Liver (tissue), 9 donors: ENCODE data around the gene CORO2B. TPM values are rescaled to one million over a fixed set of nuclear protein-coding genes. Genes with fewer than 3 reads are reported as not detected.
A peak's percentile ranks its signal among the peaks of the same experiment; 100 is the strongest.

ENCODE experiments used
- DNase-seq: peaks from one replicate; pipeline ENCODE4 v3.0.0-alpha.2; 2017; ENCODE audit warnings: low spot score
- H3K27ac ChIP-seq, 2 donors: one replicate each; pipeline ENCODE4 v1.7.0; 2013; ENCODE audit warnings: inconsistent platforms in 2 of 2, low read length in 2 of 2, control low read depth in 1 of 2, low read depth in 1 of 2, mild to moderate bottlenecking in 1 of 2
- H3K27me3 ChIP-seq, 4 donors: one replicate each; pipeline versions ENCODE4 v1.6.1 to v1.7.0; 2013; ENCODE audit warnings: low read length in 3 of 4, inconsistent platforms in 1 of 4, mild to moderate bottlenecking in 1 of 4, moderate library complexity in 1 of 4; ENCODE audit not compliant: control insufficient read depth in 4 of 4, insufficient read depth in 4 of 4
- H3K36me3 ChIP-seq, 4 donors: one replicate each; pipeline versions ENCODE4 v1.6.1 to v1.7.0; 2013; ENCODE audit warnings: low read length in 3 of 4, mild to moderate bottlenecking in 3 of 4, low read depth in 1 of 4, moderate library complexity in 1 of 4; ENCODE audit not compliant: control insufficient read depth in 4 of 4, insufficient read depth in 3 of 4
- H3K4me1 ChIP-seq, 4 donors: one replicate each; pipeline versions ENCODE4 v1.6.1 to v1.7.0; 2013; ENCODE audit warnings: low read length in 3 of 4, mild to moderate bottlenecking in 3 of 4, moderate library complexity in 1 of 4; ENCODE audit not compliant: control insufficient read depth in 4 of 4, insufficient read depth in 4 of 4
- H3K4me3 ChIP-seq, 3 donors: one replicate each; pipeline versions ENCODE4 v1.6.1 to v1.7.0; 2013; ENCODE audit warnings: low read length in 3 of 3, control low read depth in 1 of 3, low read depth in 1 of 3, mild to moderate bottlenecking in 1 of 3
- H3K9ac ChIP-seq, 2 donors: one replicate each; pipeline ENCODE4 v1.7.0; 2013; ENCODE audit warnings: low read length in 2 of 2, mild to moderate bottlenecking in 2 of 2, moderate library complexity in 2 of 2, control low read depth in 1 of 2, low read depth in 1 of 2
- H3K9me3 ChIP-seq, 4 donors: one replicate each; pipeline versions ENCODE4 v1.6.1 to v1.7.0; 2013; ENCODE audit warnings: low read length in 3 of 4; ENCODE audit not compliant: control insufficient read depth in 4 of 4
- CTCF ChIP-seq: fragments of 150-350 bp; IDR thresholded peaks from 2 replicates; pipeline ENCODE4 v1.5.1; 2017; ENCODE audit warnings: improper control_type of control experiment, low read depth, low read length; ENCODE audit not compliant: missing input control
- EGR1 ChIP-seq, 2 donors: IDR thresholded peaks; 2 replicates each; pipeline ENCODE4 v1.6.1; 2016 to 2018; ENCODE audit warnings: antibody characterized with exemption in 2 of 2, low read depth in 2 of 2
- FOXA2 ChIP-seq: IDR thresholded peaks from 2 replicates; pipeline ENCODE4 v1.6.1; 2016; ENCODE audit warnings: antibody characterized with exemption
- HNF4A ChIP-seq, 2 donors: conservative IDR thresholded peaks; 2 replicates each; pipeline ENCODE4 v1.6.1; 2016; ENCODE audit warnings: antibody characterized with exemption in 2 of 2, mild to moderate bottlenecking in 2 of 2
- HNF4G ChIP-seq: IDR thresholded peaks from 2 replicates; pipeline ENCODE4 v1.6.1; 2016; ENCODE audit warnings: antibody characterized with exemption
- JUND ChIP-seq, 2 donors: IDR thresholded peaks; 2 replicates each; pipeline ENCODE4 v1.6.1; 2016; ENCODE audit warnings: antibody characterized with exemption in 2 of 2
- RAD21 ChIP-seq, 2 donors: IDR thresholded peaks; 2 replicates each; pipeline ENCODE4 v1.6.1; 2016; ENCODE audit warnings: antibody characterized with exemption in 2 of 2, mild to moderate bottlenecking in 2 of 2
- RXRA ChIP-seq, 2 donors: IDR thresholded peaks; 2 replicates each; pipeline ENCODE4 v1.6.1; 2017 to 2018; ENCODE audit warnings: antibody characterized with exemption in 2 of 2, mild to moderate bottlenecking in 1 of 2
- TAF1 ChIP-seq: conservative IDR thresholded peaks from 2 replicates; pipeline ENCODE4 v1.6.1; 2016; ENCODE audit warnings: antibody characterized with exemption, mild to moderate bottlenecking
- ZBTB33 ChIP-seq: IDR thresholded peaks from 2 replicates; pipeline ENCODE4 v1.6.1; 2016; ENCODE audit warnings: antibody characterized with exemption
- WGBS: extraction: QIAGEN DNeasy Blood & Tissue Kit; methylation state at CpG from one replicate; pipeline ENCODE4 v1.1.7; 2013; 5-methylcytosine and 5-hydroxymethylcytosine counted together
- polyA plus RNA-seq, 2 donors: library from polyadenylated mRNA; stranded (reverse) in 1 of 2; unstranded in 1 of 2; fragments of 200-250 nt in 1 of 2; fragments of >200 nt in 1 of 2; fragmentation: Nextera tagmentation in 1 of 2; extraction: Ambion mirVana in 1 of 2; gene quantifications; one replicate each; pipeline versions ENCODE4 v1.2.1 to v1.2.3, GENCODE V29; 2013 to 2015
- total RNA-seq, 2 donors: library from RNA; depleted of rRNA; stranded (reverse); fragments of >200 nt; gene quantifications; one replicate each; pipeline ENCODE4 v1.2.3, GENCODE V29; 2014
- donor health status: healthy.
- donor health status: healthy.
- donor health status: healthy.
- donor health status: healthy.
- donor health status: healthy.

The CORO2B gene
- total and polyA plus RNA-seq, 4 donors = 0.15 to 0.65 (median 0.52) TPM

- TF ChIP-seq HNF4G (no peak), FOXA2 (no peak), ZBTB33 (no peak), JUND (IDR thresholded peaks at IDR 0.05) (no peak), EGR1 (IDR thresholded peaks at IDR 0.05; ENCODE audit: low read depth in 2 of 2) (no peak)
Observed at GRCh38 chr15:68548364-68548763, 30.4 kb upstream of the CORO2B start.

GRCh38 chr15:68550004-68550403 lies 28.8 kb upstream of the CORO2B start:
- H3K4me3 ChIP-seq = no peak overlapping the region
- no peaks in the 10 kb centered on the region for H3K4me1 ChIP-seq
- H3K27me3 ChIP-seq = peaks cover 0 to 4% (median 0%) of the 10 kb centered on the region in 4 donors
- H3K9me3 ChIP-seq = no peaks in the 10 kb centered on the region
- WGBS = 61% methylated on average over 9 of the region's 9 CpGs
- DNase-seq = no peak
- no peak overlapping the region for H3K9ac ChIP-seq
- no peak overlapping the region for H3K27ac ChIP-seq
- no peaks in the 10 kb centered on the region for H3K36me3 ChIP-seq
- TF ChIP-seq HNF4A (conservative IDR thresholded peaks at IDR 0.05) = no peak
- TF ChIP-seq TAF1 = no peak
- no peak for TF ChIP-seq RAD21 (IDR thresholded peaks at IDR 0.05)
- TF ChIP-seq RXRA (IDR thresholded peaks at IDR 0.05) = no peak
- no peak for TF ChIP-seq FOXA2

More at GRCh38 chr15:68548364-68548763, 30.4 kb upstream of the CORO2B start:
- Histone ChIP-seq H3K9me3 (no peaks in the 10 kb centered on the region), H3K36me3 (no peaks in the 10 kb centered on the region), H3K27ac (no peak overlapping the region), H3K9ac (no peak overlapping the region), H3K4me3 (no peak overlapping the region), H3K27me3 (peaks cover 0 to 4% (median 0%) of the 10 kb centered on the region in 4 donors), H3K4me1 (no peaks in the 10 kb centered on the region)
- WGBS = 70% methylated on average over 3 of the region's 3 CpGs
- DNase-seq = no peak

GRCh38 chr15:68550498-68551295 lies 28.1 kb upstream of the CORO2B start:
- peak; percentile 91 for TF ChIP-seq CTCF
- TF ChIP-seq ZBTB33 = no peak
- no peak for TF ChIP-seq EGR1 (IDR thresholded peaks at IDR 0.05; ENCODE audit: low read depth in 2 of 2)
- TF ChIP-seq FOXA2 = no peak
- TF ChIP-seq RAD21 (IDR thresholded peaks at IDR 0.05) = peak; percentile 75 to 82
- Histone ChIP-seq H3K36me3 (no peaks in the 10 kb centered on the region), H3K27ac (no peak overlapping the region), H3K9me3 (no peaks in the 10 kb centered on the region), H3K27me3 (peaks cover 0 to 4% (median 0%) of the 10 kb centered on the region in 4 donors), H3K4me3 (no peak overlapping the region), H3K9ac (no peak overlapping the region), H3K4me1 (no peaks in the 10 kb centered on the region)
- peak; percentile 83 for DNase-seq
- WGBS = 42% methylated on average over 20 of the region's 20 CpGs
